NT2/D1 (cell line): ENCODE results near the gene HK3.

ENCODE experiments used
- DNase-seq: peaks from one replicate; pipeline ENCODE4 v3.0.0-alpha.2; 2011; ENCODE audit warnings: low read depth, low spot score
- H3K27me3 ChIP-seq: 2 replicates; pipeline ENCODE4 v1.6.0; 2011; ENCODE audit warnings: mild to moderate bottlenecking; ENCODE audit not compliant: insufficient read length, insufficient read depth
- H3K36me3 ChIP-seq: 2 replicates; pipeline ENCODE4 v1.6.1; 2011; ENCODE audit warnings: mild to moderate bottlenecking, low read length, mixed read lengths; ENCODE audit not compliant: insufficient read depth, insufficient read length
- H3K4me1 ChIP-seq: 2 replicates; pipeline ENCODE4 v1.5.1; 2011; ENCODE audit not compliant: insufficient read depth, insufficient read length
- H3K4me3 ChIP-seq: 2 replicates; pipeline ENCODE4 v1.5.1; 2011; ENCODE audit warnings: low read depth; ENCODE audit not compliant: insufficient read length
- H3K9ac ChIP-seq: 2 replicates; pipeline ENCODE4 v1.6.0; 2011; ENCODE audit warnings: low read depth; ENCODE audit not compliant: insufficient read length
- H3K9me3 ChIP-seq: 2 replicates; pipeline ENCODE4 v1.5.1; 2011; ENCODE audit warnings: mild to moderate bottlenecking, low read length; ENCODE audit not compliant: insufficient read depth
- SUZ12 ChIP-seq: IDR thresholded peaks from 2 replicates; pipeline ENCODE4 v1.6.1; 2011; ENCODE audit not compliant: insufficient read length, insufficient read depth; ENCODE audit errors: extremely low read depth
- YY1 ChIP-seq: IDR thresholded peaks from 2 replicates; pipeline ENCODE4 v1.6.1; 2011; ENCODE audit not compliant: insufficient read length, insufficient read depth
- ZNF274 ChIP-seq: IDR thresholded peaks from 2 replicates; pipeline ENCODE4 v1.6.1; 2011; ENCODE audit warnings: mild to moderate bottlenecking, low read depth, low read length

HK3 gene

DNA sequence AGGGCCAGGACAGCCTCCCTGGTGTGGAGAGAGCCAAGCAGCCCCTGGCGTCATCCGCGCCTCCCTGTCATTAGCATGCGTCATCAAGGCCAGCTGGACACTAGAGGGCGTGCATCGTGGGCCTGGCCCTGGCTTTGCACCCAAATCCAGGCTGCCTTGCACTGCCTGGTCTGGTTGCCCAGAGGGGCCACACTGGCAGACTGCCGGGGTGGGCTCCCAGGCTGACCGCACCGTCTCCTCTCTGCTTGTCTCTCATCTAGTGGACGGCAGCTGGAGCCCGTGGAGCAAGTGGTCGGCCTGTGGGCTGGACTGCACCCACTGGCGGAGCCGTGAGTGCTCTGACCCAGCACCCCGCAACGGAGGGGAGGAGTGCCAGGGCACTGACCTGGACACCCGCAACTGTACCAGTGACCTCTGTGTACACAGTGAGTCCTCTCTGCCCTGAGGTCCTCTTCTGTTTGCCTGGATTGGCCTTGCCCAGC is 29.0 kb downstream of the HK3 start:
- H3K9me3 ChIP-seq, result no peaks in the 10 kb centered on the region
- no peaks in the 10 kb centered on the region for H3K36me3 ChIP-seq
- H3K9ac ChIP-seq, result no peak overlapping the region
- no peak for DNase-seq
- no peak overlapping the region for H3K4me3 ChIP-seq
- TF ChIP-seq YY1, result no peak
- TF ChIP-seq SUZ12, result no peak
- TF ChIP-seq ZNF274, result no peak
- H3K27me3 ChIP-seq, result peaks cover 5% of the 10 kb centered on the region
- peaks cover 14% of the 10 kb centered on the region for H3K4me1 ChIP-seq

DNA sequence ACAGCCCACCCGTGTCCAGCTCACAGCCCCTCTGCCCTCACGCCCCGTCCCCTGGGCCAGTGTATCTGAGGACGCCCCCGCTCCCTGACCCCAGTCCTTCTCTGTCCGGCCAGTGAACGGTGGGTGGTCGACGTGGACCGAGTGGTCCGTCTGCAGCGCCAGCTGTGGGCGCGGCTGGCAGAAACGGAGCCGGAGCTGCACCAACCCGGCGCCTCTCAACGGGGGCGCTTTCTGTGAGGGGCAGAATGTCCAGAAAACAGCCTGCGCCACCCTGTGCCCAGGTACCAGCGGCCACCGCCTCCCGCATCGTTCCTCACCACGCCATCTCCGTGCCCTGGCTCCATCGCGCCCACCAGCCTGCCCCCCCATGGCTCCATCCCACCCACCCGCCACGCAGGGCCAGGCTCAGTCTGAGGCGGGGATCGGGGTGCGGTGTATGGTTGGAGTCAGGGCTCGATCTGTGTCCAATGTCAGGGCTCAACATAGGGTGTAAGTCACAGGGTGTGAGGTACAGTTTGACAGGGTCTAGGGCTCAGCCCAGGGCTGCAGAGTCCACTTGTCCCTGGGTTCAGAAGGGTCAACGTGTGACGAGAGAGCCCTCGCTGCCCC is 29.5 kb downstream of the HK3 start:
- peaks cover 9% of the 10 kb centered on the region for H3K27me3 ChIP-seq
- H3K36me3 ChIP-seq, result no peaks in the 10 kb centered on the region
- H3K9me3 ChIP-seq, result no peaks in the 10 kb centered on the region
- H3K4me3 ChIP-seq, result no peak overlapping the region
- peaks cover 14% of the 10 kb centered on the region for H3K4me1 ChIP-seq
- no peak for DNase-seq
- no peak overlapping the region for H3K9ac ChIP-seq
- TF ChIP-seq ZNF274, result no peak
- TF ChIP-seq YY1, result no peak
- TF ChIP-seq SUZ12, result no peak

DNA sequence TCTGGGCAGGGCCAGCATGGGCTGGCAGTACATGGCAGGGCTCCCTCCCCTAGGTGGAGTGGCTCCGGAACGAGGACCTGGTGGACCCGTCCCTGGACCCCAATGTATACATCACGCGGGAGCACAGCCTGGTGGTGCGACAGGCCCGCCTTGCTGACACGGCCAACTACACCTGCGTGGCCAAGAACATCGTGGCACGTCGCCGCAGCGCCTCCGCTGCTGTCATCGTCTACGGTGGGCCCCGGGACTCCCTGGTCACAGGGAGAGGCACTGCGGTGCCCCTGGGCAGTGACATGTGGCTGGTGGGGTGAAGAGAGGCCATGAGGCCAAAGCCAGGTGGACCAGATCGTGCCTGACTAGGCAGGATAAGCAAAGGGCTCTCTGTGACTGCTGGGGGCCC is 30.4 kb downstream of the HK3 start:
- H3K36me3 ChIP-seq, result no peaks in the 10 kb centered on the region
- H3K4me1 ChIP-seq, result peaks cover 16% of the 10 kb centered on the region
- DNase-seq, result no peak
- H3K9ac ChIP-seq, result no peak overlapping the region
- no peak for TF ChIP-seq ZNF274
- TF ChIP-seq SUZ12, result no peak
- TF ChIP-seq YY1, result no peak
- no peaks in the 10 kb centered on the region for H3K9me3 ChIP-seq
- no peak overlapping the region for H3K4me3 ChIP-seq
- peaks cover 12% of the 10 kb centered on the region for H3K27me3 ChIP-seq

DNA sequence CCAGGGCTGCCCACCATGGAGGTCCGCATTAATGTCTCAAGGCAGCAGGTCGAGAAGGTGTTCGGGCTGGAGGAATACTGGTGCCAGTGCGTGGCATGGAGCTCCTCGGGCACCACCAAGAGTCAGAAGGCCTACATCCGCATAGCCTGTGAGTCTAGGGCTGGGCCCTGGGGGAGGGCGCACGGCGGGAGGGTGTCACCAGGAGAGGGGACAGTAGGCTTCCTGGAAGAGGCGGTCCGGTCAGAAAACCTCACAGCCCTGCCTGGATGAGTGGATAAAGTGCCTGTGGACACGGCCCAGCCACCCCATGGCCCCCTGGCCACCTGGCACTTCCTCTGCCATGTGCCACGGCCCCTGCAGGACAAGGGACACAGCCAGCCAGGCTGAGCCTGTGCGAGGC is 31.0 kb downstream of the HK3 start:
- no peak for TF ChIP-seq ZNF274
- TF ChIP-seq SUZ12, result no peak
- TF ChIP-seq YY1, result no peak
- H3K9ac ChIP-seq, result no peak overlapping the region
- H3K4me1 ChIP-seq, result peaks cover 19% of the 10 kb centered on the region
- DNase-seq, result no peak
- no peak overlapping the region for H3K4me3 ChIP-seq
- H3K36me3 ChIP-seq, result no peaks in the 10 kb centered on the region
- peaks cover 12% of the 10 kb centered on the region for H3K27me3 ChIP-seq
- no peaks in the 10 kb centered on the region for H3K9me3 ChIP-seq

DNA sequence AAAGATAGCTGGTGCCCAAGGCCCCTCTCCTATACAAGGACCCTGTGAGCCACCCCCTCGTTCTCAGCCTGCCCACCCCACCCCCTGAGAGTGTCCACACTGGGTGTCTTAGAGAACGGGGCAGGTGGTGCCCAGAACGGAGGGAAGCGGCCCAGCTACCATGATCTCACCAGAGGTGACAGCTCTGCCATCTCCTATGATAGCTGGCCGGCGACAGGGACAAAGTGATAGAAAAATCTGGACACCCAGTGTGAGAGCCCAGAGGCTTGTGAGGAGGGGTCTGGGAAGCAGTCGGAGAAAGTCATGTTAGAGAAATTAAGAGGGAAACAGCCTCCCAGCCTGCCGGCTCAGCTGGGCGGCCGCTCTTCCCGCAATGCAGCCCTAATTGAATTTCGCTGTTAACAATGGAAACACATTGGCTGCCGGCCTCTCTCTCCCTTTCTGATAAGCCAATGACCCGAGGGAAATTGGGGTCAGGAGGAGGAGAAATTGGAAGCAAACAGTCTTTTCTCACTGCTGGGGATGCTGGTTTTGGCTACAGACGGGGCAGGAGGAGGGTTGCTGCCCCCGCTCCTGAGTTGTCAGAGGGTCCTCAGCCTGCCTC is 32.3 kb downstream of the HK3 start:
- H3K27me3 ChIP-seq, result peaks cover 12% of the 10 kb centered on the region
- H3K4me3 ChIP-seq, result no peak overlapping the region
- H3K9ac ChIP-seq, result no peak overlapping the region
- no peak for TF ChIP-seq ZNF274
- TF ChIP-seq YY1, result no peak
- TF ChIP-seq SUZ12, result no peak
- no peaks in the 10 kb centered on the region for H3K36me3 ChIP-seq
- peak; percentile 32 for DNase-seq
- H3K9me3 ChIP-seq, result no peaks in the 10 kb centered on the region
- peaks cover 32% of the 10 kb centered on the region for H3K4me1 ChIP-seq

DNA sequence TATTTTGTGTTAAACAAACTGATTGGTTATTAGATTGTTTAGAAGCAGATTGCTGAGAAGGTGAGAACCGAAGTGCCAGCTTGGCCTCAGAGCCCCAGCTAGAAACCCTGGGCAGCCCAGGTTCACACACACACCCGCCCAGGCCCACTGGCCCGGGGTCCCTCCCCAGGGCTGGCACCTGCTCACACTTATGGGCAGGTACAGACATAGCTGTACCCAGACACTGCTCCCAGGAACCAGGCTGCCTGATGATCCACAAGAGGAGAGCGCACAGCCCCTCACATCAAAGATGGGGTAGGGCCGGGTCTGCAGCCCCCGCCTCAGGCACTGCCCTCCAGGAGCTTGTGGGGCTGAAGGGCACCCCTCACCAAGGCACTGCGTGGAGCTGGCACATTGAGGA is 33.2 kb downstream of the HK3 start:
- no peak overlapping the region for H3K4me3 ChIP-seq
- H3K27me3 ChIP-seq, result peaks cover 12% of the 10 kb centered on the region
- no peak for TF ChIP-seq YY1
- no peak for TF ChIP-seq ZNF274
- TF ChIP-seq SUZ12, result no peak
- H3K4me1 ChIP-seq, result peaks cover 39% of the 10 kb centered on the region
- H3K9ac ChIP-seq, result no peak overlapping the region
- H3K36me3 ChIP-seq, result no peaks in the 10 kb centered on the region
- no peaks in the 10 kb centered on the region for H3K9me3 ChIP-seq
- DNase-seq, result no peak

DNA sequence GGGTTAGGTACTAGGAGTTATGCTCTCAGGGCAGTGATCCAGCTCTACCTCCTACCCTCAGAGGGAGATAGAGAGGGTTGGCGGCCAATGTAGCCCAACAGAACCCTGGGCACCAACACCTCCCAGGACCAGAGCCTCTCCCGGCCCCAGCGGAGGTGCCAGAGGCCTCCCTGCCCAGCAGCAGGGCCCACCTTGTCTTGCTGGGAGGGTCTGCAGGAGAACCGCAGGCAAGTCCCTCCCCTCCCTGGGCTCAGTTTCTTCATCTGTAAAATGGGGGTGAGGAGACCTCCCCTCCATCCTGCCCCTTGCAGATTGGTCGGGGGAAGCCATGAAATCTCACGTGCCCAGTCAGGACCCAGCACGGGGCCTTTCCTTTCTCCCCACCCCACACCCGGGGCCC is 34.4 kb downstream of the HK3 start:
- Histone ChIP-seq H3K4me1 (peaks cover 33% of the 10 kb centered on the region), H3K36me3 (no peaks in the 10 kb centered on the region), H3K9me3 (no peaks in the 10 kb centered on the region), H3K4me3 (no peak overlapping the region), H3K9ac (no peak overlapping the region), H3K27me3 (peaks cover 12% of the 10 kb centered on the region)
- no peak for TF ChIP-seq SUZ12
- TF ChIP-seq ZNF274, result no peak
- no peak for TF ChIP-seq YY1
- no peak for DNase-seq
